SH-SY5Y (cell line): Measurements from ENCODE around the gene PMM2.

Source experiments
- GATA2 ChIP-seq: IDR thresholded peaks from 2 replicates; pipeline ENCODE4 v1.6.1; 2011; ENCODE audit warnings: mild to moderate bottlenecking, low read depth, low read length
- GATA3 ChIP-seq: IDR thresholded peaks from 2 replicates; pipeline ENCODE4 v1.6.1; 2011; ENCODE audit warnings: low read depth, mild to moderate bottlenecking, low read length, moderate library complexity

DNA sequence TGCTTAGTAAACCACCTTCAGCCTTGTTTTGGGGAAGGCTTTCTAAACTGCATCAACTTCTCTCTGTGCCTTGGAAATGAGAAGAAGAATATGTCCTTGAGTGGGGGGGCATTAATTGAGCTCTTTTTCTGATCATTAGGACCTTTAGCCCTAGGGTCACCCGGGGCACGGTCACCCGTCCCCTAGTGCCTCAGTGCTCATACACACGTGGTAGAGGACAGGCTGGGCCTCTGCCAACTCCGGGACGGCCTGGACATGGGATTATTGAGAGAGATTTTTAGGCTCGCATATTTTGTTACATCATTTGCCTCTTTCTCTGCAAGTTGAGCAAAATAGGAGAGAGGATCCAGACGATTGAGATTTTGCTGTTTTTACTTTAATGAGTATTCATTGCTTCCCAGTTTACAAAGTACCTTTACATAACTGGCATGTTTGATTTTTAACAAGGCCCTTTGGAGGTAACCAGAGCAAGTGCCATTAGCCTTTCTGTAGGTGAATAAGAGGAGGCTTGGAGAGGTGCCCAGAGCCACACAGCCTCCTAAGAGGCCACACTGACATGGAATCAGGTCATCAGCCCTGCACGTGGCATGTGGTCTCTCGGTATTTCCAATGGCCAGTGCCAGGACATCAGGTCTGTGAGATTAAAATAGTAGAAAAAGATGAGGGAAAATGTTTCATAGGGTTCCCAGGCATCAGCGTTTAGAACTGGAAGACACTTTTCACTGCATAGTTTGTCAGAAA is 11.1 kb downstream of the PMM2 start:
- TF ChIP-seq GATA3 (no peak), GATA2 (no peak)
